Left forelimb (tissue), 1 donor: Measurements from ENCODE around the gene TGFBR1.

ENCODE experiments used
- DNase-seq: peaks from one replicate; pipeline ENCODE4 v3.0.0-alpha.2; 2018; ENCODE audit warnings: low spot score

Gene TGFBR1

GRCh38 chr9:99107421-99107820, 2.5 kb downstream of the TGFBR1 start:
- DNase-seq, result no peak

GRCh38 chr9:99108131-99108530, 3.2 kb downstream of the TGFBR1 start:
- no peak for DNase-seq

GRCh38 chr9:99109522-99109921, 4.6 kb downstream of the TGFBR1 start:
- no peak for DNase-seq

- DNase-seq, result no peak
Measured at GRCh38 chr9:99112750-99113413, 8.0 kb downstream of the TGFBR1 start.

GRCh38 chr9:99113414-99114048, 8.6 kb downstream of the TGFBR1 start:
- DNase-seq, result no peak

- no peak for DNase-seq
Measured at GRCh38 chr9:99114049-99114440, 9.1 kb downstream of the TGFBR1 start.

- no peak for DNase-seq
Measured at GRCh38 chr9:99114846-99115500, 10.1 kb downstream of the TGFBR1 start.

- DNase-seq, result no peak
Measured at GRCh38 chr9:99116003-99116411, 11.1 kb downstream of the TGFBR1 start.

GRCh38 chr9:99118782-99119466, 14.0 kb downstream of the TGFBR1 start:
- DNase-seq, result no peak

- DNase-seq, result no peak
Measured at GRCh38 chr9:99119976-99120655, 15.2 kb downstream of the TGFBR1 start.

- no peak for DNase-seq
Measured at GRCh38 chr9:99121604-99122003, 16.7 kb downstream of the TGFBR1 start.

GRCh38 chr9:99124534-99125255, 19.8 kb downstream of the TGFBR1 start:
- no peak for DNase-seq

GRCh38 chr9:99125446-99125845, 20.5 kb downstream of the TGFBR1 start:
- DNase-seq, result no peak

GRCh38 chr9:99126312-99126711, 21.4 kb downstream of the TGFBR1 start:
- no peak for DNase-seq

- DNase-seq, result no peak
Measured at GRCh38 chr9:99127356-99128132, 22.6 kb downstream of the TGFBR1 start.

- no peak for DNase-seq
Measured at GRCh38 chr9:99128133-99128406, 23.2 kb downstream of the TGFBR1 start.

- DNase-seq, result no peak
Measured at GRCh38 chr9:99129091-99129490, 24.2 kb downstream of the TGFBR1 start.

GRCh38 chr9:99130069-99130468, 25.2 kb downstream of the TGFBR1 start:
- DNase-seq, result no peak

GRCh38 chr9:99133145-99133544, 28.2 kb downstream of the TGFBR1 start:
- no peak for DNase-seq

- DNase-seq, result no peak
Measured at GRCh38 chr9:99134893-99135341, 30.0 kb downstream of the TGFBR1 start.

- DNase-seq, result no peak
Measured at GRCh38 chr9:99135456-99135855, 30.5 kb downstream of the TGFBR1 start.
